Cardiac septum (tissue), 1 donor: ENCODE data around the gene JCHAIN. TPM values are rescaled to one million over a fixed set of nuclear protein-coding genes. Genes with fewer than 3 reads are reported as not detected.
"Not testable (repeated sequence)": the region's sequence is repeated elsewhere in the genome, so short reads cannot be mapped to it uniquely, and the experiment has no call there.

Source experiments
- DNase-seq: peaks from one replicate; pipeline ENCODE4 v3.0.0-alpha.2; 2020; ENCODE audit warnings: low spot score
- intact Hi-C: fragments of 100-400 bp; cut with DNase I; formaldehyde crosslinking; loops from one replicate; pipeline ENCODE4 v1.14.0; 2022
- total RNA-seq: library from RNA; stranded (reverse); fragmentation: NEBNext Ultra II Directional; extraction: Animal tissue kit (Norgen Biotek cat#: 25700); gene quantifications from one replicate; pipeline ENCODE4 v1.2.1, GENCODE V29; 2021
- donor health status: DM: no; HTN: no; CAD: no.

Gene JCHAIN
- total RNA-seq, 1 donor from 2014 or later: 1.5 TPM

DNA sequence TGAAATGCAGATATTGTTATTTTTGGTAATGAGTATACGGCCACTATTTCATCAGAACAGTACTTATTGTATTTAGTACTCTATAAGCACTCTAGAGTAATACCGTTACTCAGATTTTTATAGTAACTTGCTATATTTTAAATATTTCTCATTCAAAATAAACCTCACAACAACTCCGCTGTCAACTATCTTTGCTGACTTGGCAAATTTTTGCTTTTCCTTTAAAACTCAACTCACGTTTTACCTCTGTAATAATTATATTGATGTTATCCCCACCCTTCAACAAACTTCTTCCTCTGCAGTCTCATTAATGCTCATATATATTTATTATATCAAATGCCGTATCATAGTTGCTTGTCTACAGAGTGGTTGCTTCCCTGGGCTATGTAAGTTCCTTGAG, 9.0 kb downstream of the JCHAIN start:
- intact Hi-C loops: loop anchor here (10.0 kb wide), 1 partner anchor 1057 kb away; no protein-coding TSS in a partner anchor
- DNase-seq: no peak

DNA sequence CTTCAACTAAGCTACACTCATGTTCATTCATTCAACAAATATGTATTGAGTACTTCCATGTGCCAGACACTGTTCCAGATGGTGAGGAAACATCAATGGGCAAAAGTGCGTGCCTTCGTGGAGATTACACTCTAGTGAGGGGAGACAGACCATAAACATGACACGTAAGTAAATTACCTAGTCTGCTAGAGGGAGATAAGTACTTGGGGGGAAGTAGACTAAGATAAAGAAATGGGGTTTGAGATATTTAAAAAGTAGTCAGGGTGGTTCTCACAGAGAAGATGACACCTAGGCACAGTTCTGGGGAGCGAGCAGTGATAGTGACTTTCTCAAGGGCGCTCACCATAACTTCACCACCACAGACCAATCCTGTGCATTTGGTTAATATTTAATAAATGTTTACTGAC, 11.7 kb downstream of the JCHAIN start:
- intact Hi-C loops: loop anchor here (5.0 to 10.0 kb wide), 2 partner anchors 353 to 1060 kb away; no protein-coding TSS in a partner anchor
- no peak for DNase-seq

DNA sequence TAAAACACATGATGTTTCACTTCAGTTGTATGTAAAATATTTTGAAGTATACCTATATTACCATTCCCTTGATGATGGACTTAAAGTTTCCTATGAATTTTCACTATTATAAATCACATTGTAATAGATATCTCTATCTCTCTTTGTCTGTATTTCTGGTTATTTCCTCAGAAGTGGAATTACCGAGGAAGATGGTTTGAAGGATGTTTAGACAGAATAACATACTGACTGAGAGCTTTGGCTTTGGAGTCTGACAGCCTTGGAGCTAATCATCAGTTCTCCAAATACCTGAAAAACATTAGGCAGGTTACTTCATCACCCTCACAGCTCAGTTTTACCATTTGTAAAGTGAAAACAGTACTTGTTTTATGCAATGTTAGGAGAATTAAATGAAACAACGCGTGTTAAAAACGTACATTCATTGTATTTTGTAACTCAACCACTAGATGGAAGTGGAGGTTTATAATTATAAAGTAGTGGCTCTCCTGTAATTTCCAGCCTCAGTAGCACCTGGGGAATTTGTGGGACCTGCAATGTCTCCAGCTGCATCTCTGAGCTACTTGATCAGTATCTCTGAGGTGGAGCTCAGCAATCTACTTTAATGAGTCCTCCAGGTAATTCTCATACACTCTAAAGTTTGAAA, 14.3 kb downstream of the JCHAIN start:
- intact Hi-C loops: loop anchor here (5.0 to 10.0 kb wide), 2 partner anchors 355 to 1063 kb away; no protein-coding TSS in a partner anchor
- no peak for DNase-seq

DNA sequence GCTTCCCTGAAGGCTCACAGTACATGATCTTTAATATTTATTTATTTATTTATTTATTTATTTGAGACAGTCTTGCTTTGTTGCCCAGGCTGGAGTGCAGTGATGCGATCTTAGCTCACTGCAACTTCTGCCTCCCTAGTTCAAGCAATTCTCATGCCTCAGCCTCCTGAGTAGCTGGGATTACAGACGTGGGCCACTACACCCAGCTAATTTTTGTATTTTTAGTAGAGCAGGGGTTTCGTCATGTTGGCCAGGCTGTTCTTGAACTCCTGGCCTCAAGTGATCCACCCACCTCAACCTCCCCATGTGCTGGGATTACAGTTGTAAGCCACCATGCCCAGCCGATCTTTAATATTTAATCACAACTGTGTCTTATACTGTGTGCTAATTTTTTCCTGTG, 15.6 kb downstream of the JCHAIN start:
- not testable (repeated sequence) for DNase-seq
- intact Hi-C loops: loop anchor here (5.0 to 10.0 kb wide), 2 partner anchors 357 to 1064 kb away; no protein-coding TSS in a partner anchor

DNA sequence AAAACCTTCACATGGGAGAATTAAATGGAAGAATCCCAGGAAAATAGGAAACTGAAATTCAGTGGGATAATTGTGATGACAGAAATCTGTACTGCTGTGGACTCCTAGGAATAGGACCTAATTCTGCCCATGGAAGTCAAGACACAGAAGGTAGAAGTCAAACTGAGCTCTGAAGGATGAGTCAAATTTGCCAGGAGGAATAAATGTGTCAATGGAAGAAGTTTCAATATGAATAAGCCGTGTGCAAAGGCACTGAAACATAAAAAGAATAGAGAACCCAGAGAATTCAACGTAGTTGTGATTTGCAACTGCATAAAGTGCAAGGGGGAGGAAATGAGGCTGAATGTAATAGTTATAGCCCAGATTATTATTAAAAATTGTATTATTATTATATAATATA, 26.1 kb downstream of the JCHAIN start:
- intact Hi-C loops: no loop called here
- no peak for DNase-seq

DNA sequence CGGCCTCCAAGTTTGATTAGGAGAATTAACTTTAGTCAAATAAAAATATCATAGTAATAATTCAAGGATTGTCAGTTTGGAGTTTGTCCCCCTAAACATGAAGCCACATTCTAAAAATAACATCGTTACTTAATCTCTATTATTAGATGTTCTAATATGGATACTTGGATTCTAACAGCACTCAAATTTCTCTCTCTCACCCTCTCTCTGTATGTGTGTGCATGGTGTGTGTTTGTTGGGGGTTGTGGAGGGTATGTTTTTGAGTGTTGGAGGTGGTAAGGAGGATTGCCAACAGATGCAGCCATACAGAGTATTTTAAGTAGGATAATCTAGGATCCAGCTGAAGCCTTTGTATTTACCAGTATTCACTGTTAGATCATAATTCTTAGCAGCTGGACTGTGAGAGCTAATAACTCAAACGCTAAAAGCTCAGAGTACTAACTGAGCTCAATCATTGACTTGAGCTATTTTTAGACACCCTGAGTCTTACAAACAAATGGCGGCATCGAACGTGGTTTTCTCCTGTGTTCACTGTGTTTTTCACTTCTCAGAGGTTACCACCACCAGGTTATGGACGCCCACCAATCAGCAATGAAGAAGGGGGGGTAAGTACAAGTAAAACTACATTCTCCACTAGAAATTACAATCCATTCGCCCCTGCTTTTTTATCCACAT, 28.9 kb downstream of the JCHAIN start:
- intact Hi-C loops: no loop called here
- no peak for DNase-seq

DNA sequence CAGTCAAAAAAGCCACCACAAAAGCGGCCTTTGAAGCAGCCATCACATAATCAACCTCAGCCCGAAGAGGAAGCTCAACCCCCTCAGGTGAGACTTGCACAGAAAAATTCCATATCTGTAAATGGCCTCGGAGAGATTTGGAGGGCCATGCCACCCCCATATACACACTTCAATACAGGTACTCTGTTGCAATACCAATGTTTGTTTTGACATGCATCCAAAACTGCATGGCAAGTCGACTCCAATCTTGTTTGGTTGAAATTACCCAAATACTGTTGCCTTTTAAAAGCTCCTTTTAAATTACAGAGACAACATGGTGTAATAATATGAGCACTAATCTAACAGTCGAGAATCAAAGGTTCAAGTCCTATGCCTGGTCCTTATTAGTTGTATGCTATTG, 31.8 kb downstream of the JCHAIN start:
- no peak for DNase-seq
- intact Hi-C loops: no loop called here

DNA sequence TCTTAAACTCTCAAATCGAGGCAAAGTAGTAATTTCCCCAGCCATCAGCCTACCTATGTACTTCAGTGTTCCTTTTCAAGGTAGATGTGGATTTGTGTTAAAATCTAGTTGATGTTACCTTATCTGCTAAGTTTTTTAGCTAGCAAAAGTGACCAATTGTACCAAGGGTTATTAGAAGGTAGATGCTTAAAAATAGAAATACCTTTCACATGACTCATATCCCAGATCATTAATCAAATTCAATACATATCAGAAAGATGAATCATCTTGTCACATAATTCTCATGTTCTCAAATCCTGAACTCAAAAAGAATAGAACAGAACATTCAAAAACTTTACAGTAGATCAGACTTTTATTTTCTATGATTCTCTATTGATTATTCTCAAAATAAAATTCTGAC, 34.3 kb downstream of the JCHAIN start:
- intact Hi-C loops: no loop called here
- no peak for DNase-seq

DNA sequence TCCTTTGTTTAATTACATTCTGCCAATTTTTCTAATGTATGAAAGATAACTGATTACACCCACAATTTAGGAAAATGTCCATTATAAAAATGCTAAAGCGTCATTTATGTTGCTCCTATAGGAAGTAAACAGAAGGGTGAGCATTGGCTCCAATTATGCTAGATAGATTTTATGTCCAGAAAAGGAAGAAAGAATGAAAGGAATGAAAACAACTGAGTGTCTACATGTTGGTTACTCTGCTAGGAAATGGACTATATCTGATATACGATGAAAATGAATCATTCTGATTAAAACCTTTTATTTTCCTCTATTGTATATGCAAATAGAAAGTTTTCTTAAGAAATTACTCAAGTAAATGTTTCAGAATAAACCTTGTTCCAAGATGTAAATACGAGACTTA, 36.1 kb downstream of the JCHAIN start:
- no peak for DNase-seq
- intact Hi-C loops: no loop called here

DNA sequence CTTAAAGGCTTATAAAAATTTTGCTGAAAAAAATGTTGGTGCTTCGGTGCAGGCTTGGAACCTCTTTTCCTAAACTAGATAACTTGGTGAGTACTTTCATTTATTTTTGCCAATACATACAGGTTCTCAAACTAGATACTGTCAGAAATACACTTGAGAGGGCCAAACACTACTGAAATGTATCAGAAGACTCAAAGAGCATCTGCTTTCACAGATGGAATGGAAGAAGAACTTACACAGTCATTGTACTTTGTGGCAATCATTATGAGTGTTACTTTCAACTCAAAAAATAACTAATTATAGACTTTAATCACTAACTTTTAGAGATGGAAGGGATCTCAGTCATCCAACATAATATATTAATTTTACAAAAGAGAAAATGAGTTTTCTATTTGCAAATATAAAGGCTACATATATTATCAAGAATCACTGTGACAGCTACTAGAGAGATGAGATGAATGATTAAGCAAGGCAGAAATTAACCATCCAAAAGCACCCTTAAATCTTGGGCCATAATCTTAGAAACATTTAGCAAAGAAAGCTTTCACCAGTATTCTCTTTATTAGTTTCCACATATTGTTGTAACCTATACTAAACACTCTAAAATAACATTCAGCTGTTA, 36.7 kb downstream of the JCHAIN start:
- no peak for DNase-seq
- intact Hi-C loops: no loop called here

DNA sequence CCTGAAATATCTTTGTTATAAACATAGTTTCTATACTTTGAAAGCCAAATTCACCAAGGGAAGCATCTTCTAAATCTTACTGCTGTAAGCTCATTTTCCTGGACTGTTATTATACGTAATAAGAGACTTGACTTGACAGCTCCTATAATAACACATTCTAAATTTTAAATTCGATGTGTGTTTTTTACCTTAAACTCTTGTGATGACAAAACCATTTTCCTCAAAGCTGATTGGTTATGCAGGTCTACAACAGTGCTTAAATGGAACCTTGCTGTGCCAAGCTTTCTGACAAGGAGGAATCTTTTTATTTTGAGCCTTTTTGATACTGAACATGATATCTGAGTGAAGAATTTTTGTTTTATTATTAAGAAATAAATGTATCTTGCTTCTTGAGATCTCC, 37.9 kb downstream of the JCHAIN start, which contains the start of gene ENAM:
TSS of gene ENAM (plus strand) at position 301 of the 400 bp plus-strand sequence. CDS start 757 bp downstream, outside the sequence.
- intact Hi-C loops: no loop called here

DNA sequence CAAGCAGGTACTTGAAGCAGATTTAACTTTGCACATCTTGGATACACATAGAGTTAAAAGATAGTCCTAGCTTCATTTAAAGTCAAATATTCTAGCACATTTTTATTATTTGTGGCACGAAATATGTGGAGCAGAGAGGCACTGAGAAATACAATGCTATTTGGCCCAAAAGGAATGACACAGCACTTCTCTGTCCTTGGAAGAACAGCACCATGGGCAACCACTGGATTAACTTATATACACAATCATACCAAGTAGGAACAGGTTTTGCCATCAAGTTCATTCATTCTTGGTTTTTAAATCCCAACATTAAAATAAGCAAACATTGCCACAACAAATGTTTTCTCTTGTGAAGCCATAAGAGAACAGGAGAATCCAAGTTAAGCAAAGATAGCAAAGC, 38.7 kb downstream of the JCHAIN start:
- no peak for DNase-seq
- intact Hi-C loops: no loop called here

More for the DNA sequence above, 37.9 kb downstream of the JCHAIN start, which contains the start of gene ENAM:
- DNase-seq: no peak

DNA sequence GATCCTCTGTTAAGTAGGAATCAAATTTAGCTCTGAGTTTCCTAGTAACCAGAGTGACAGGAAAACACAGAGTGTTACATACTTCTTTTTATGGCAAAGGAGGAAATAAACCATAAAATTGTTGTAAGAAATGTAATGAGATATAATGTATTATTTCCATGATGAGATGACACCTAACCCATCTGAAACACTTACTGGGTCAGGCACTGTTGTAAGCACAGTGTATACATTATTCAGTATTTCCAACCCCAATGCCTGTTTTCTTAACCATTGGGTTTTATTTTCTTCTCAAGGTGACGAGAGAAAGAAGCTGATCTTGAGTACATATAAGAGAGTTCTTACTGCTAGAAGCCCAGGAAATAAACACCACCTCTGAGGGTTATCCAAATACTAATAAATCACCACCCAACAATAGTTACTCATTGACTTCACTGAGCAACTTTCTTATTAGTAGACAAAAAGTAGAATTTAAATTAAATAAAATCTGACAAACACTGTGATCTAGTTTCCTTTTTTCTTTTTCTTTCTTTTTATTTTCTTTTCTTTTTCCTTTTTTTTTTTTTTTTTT, 42.0 kb downstream of the JCHAIN start:
- intact Hi-C loops: no loop called here

DNA sequence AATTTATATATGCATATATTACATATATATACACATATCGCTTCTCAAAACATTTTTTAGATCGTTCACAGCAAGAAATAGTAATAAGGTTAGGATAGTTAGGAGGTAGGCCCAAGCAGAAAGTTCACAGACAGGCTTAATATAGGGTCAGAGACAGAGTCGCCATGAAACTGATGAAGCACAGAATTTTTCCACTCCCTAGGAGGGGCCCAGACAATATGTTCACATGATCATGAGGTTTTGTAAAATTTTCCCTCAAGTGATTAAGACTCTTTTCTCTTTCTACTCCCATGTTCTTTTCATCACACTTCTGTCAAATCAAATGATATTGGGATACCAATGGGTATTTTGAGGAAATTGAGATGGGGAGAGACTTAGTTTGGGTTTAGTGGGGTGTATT, 43.0 kb downstream of the JCHAIN start:
- intact Hi-C loops: no loop called here

More for the DNA sequence above, 42.0 kb downstream of the JCHAIN start:
- no peak for DNase-seq

DNA sequence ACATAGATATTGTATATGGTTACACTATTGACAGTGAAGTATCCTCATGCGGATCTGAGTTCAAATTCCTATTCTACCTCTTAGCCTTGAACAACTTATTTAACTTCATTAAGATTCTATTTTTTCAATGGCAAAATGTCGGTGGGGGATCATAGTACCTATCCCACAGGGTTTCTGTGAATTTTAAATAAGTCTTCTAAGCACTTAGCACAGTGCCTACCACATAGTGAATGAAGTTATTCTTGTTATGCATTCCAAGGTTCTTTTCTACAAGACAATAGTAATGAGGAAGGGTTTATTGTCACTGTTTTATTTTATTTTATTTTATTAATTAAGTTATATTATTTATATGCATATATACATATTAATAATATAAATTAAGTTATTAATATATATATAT, 46.5 kb downstream of the JCHAIN start:
- no peak for DNase-seq
- intact Hi-C loops: no loop called here

More for the DNA sequence above, 43.0 kb downstream of the JCHAIN start:
- no peak for DNase-seq

DNA sequence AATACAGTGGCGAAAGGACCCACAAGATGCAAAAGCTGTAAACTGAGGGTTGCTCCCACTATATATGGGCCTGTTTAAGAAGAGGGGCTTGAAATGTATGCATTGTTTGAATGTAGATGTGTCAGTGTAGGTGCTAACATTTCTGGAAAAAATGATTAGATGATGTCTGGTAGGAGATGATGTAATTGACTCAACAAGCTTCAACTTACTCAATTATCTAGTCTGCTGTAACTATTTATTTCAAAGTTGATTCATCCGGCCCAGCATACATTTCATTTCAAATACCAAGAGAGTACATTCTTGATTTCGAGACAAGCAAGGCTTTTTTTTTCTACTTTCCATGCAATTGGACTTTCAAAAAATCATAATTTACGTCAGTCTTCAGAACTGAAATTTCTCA, 47.0 kb downstream of the JCHAIN start:
- DNase-seq: no peak
- intact Hi-C loops: no loop called here

DNA sequence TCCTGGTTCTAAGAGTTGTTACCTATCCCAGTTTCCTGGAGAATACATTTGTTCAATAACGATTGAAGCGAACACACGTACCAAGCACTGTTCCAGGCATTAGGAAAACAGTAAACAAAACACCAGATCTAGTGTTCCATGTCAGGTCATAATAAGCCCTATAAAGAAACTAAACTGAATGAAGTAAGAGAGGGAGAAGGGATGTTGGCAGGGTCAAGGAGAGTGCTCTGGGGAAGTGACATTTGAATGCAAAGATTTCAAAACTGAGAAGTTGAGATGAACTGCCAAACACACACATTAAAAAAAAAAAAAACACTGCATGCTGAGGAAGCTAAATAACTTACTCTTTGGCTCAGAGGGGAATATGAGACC, 52.1 kb downstream of the JCHAIN start:
- DNase-seq: no peak
- intact Hi-C loops: no loop called here

DNA sequence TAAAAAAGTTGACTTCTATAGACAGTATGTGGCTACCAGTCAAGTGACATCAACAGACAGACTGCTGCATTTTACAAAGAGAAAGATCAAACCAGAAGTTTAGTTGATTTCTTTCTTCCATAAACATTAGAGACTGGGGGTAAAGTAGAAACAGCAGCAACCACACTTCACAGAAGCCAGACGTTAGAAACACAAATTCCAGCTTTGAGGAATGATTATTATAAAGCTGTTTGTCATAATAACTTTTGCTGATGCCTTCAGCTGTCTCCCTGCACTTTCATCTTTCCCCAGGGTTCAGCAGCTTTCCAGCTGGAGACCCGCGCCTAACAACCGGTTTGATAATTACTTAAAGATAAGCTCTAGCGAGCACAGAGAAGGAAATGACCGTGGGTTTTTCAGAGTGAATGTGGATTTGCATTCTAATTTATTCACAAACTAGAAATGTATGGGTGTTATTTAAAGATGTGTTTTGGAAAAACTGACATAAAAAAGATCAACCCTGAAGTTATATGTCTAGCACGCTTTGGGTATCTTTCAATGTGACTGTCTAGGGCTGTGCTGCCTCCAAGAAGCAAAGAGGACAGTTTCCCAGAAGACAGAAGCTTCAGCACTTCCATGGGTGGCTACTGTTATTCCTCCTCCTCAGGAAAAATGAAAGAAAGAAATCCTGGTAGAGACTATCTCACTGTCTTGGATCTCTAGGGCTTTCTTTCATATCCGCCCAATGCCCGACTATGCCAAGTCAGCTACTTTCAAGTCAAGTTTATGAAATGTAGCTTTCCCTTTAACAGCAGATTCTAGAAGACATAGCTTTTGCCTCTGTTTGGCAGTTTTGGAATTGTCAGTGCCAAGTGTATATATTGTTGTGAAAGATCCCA, 52.8 kb downstream of the JCHAIN start:
- intact Hi-C loops: no loop called here
- no peak for DNase-seq

DNA sequence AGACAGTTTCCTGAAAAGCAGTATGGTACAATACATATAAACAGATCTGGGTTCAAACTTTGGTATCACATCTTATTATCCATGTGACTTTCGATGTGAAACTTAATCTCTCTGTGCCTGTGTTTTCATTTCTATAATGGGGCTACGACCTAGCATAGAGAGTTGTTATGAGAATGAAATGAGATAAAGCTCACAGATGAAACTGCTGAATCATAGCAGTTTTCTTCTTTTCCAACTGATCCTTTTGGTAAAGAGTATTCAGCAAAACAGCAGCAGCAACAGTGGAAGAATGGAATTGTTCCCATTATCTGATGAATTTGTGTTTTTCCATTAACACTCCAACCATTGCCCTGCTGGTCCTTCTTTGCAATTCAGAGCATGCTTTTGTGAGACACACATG, 58.0 kb downstream of the JCHAIN start:
- DNase-seq: no peak
- intact Hi-C loops: no loop called here
